ENCODE data around the gene TMEM266. TPM values are rescaled to one million over a fixed set of nuclear protein-coding genes. Genes with fewer than 3 reads are reported as not detected.
A peak's percentile ranks its signal among the peaks of the same experiment; 100 is the strongest.

TMEM266 gene
- total RNA-seq, 1 experiment from 2014 or later = not detected

- DNase-seq (ENCODE audit: low read depth) = no peak
These were observed 102.2 kb downstream of the TMEM266 start for GRCh38 chr15:76162036-76162398.

GRCh38 chr15:76162784-76163456 is 103.1 kb downstream of the TMEM266 start:
- no peak for DNase-seq (ENCODE audit: low read depth)

- DNase-seq (ENCODE audit: low read depth) = no peak
These were observed 103.9 kb downstream of the TMEM266 start for GRCh38 chr15:76163457-76164295.

- DNase-seq (ENCODE audit: low read depth) = no peak
These were observed 104.8 kb downstream of the TMEM266 start for GRCh38 chr15:76164602-76165001.

GRCh38 chr15:76165951-76166350 is 106.2 kb downstream of the TMEM266 start:
- DNase-seq (ENCODE audit: low read depth) = no peak

- DNase-seq (ENCODE audit: low read depth) = no peak
These were observed 108.6 kb downstream of the TMEM266 start for GRCh38 chr15:76168237-76168984.

GRCh38 chr15:76169018-76169417 is 109.2 kb downstream of the TMEM266 start:
- DNase-seq (ENCODE audit: low read depth) = peak; percentile 33

GRCh38 chr15:76169911-76170800 is 110.4 kb downstream of the TMEM266 start:
- DNase-seq (ENCODE audit: low read depth) = no peak

GRCh38 chr15:76172782-76173181 is 113.0 kb downstream of the TMEM266 start:
- DNase-seq (ENCODE audit: low read depth) = no peak

GRCh38 chr15:76173317-76173834 is 113.6 kb downstream of the TMEM266 start:
- no peak for DNase-seq (ENCODE audit: low read depth)

- no peak for DNase-seq (ENCODE audit: low read depth)
These were observed 114.9 kb downstream of the TMEM266 start for GRCh38 chr15:76174654-76175053.

GRCh38 chr15:76175442-76175841 is 115.7 kb downstream of the TMEM266 start:
- no peak for DNase-seq (ENCODE audit: low read depth)

GRCh38 chr15:76176059-76176458 is 116.3 kb downstream of the TMEM266 start:
- DNase-seq (ENCODE audit: low read depth) = no peak

- no peak for DNase-seq (ENCODE audit: low read depth)
These were observed 116.8 kb downstream of the TMEM266 start for GRCh38 chr15:76176487-76177085.

- DNase-seq (ENCODE audit: low read depth) = peak; percentile 34
These were observed 117.8 kb downstream of the TMEM266 start for GRCh38 chr15:76177491-76178040.

- DNase-seq (ENCODE audit: low read depth) = no peak
These were observed 118.7 kb downstream of the TMEM266 start for GRCh38 chr15:76178296-76179000.

GRCh38 chr15:76179023-76179422 is 119.2 kb downstream of the TMEM266 start:
- DNase-seq (ENCODE audit: low read depth) = no peak

GRCh38 chr15:76180321-76180720 is 120.5 kb downstream of the TMEM266 start:
- DNase-seq (ENCODE audit: low read depth) = no peak

- DNase-seq (ENCODE audit: low read depth) = no peak
These were observed 121.9 kb downstream of the TMEM266 start for GRCh38 chr15:76181705-76182107.

Data from Daoy (cell line).